Stimulated activated CD4-positive, alpha-beta T cell treated with anti-CD3 and anti-CD28 coated beads, Interleukin-4, amount 100 ng/mL, for 24 hours (primary cell): ENCODE measurements around the gene MALRD1.
"Not testable (repeated sequence)": the region's sequence is repeated elsewhere in the genome, so short reads cannot be mapped to it uniquely, and the experiment has no call there.

Experiments used
- DNase-seq: peaks from one replicate; pipeline ENCODE4 v3.0.0-alpha.2; 2020

MALRD1 gene

GRCh38 chr10:19730167-19730906, 681.7 kb downstream of the MALRD1 start:
- DNase-seq: no peak

- no peak for DNase-seq
Measured at GRCh38 chr10:19730907-19731217, 682.3 kb downstream of the MALRD1 start.

- no peak for DNase-seq
Measured at GRCh38 chr10:19731560-19731959, 683.0 kb downstream of the MALRD1 start.

GRCh38 chr10:19738440-19738839, 689.8 kb downstream of the MALRD1 start:
- DNase-seq: no peak

GRCh38 chr10:19739232-19739631, 690.6 kb downstream of the MALRD1 start:
- DNase-seq: not testable (repeated sequence)

GRCh38 chr10:19742144-19742543, 693.5 kb downstream of the MALRD1 start:
- DNase-seq: not testable (repeated sequence)

DNA sequence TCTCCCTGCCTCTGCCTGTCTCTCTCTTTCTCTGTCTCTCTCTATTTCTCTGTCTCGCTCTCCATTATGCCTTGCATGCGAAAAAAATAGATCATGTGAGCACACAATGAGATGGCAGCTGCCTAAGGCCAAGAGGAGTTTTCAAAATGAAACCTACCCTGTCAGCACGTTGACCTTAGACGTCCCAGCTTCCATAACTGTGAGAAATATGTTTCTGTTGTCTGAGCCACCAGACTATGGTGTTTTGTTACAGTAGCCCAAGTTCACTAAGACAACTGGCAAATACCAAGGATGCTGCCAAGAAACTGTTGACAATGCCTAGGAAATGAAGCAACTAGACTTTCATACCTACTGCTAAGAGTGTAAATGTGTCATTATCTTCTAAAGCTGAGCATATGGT, 697.1 kb downstream of the MALRD1 start:
- no peak for DNase-seq

DNA sequence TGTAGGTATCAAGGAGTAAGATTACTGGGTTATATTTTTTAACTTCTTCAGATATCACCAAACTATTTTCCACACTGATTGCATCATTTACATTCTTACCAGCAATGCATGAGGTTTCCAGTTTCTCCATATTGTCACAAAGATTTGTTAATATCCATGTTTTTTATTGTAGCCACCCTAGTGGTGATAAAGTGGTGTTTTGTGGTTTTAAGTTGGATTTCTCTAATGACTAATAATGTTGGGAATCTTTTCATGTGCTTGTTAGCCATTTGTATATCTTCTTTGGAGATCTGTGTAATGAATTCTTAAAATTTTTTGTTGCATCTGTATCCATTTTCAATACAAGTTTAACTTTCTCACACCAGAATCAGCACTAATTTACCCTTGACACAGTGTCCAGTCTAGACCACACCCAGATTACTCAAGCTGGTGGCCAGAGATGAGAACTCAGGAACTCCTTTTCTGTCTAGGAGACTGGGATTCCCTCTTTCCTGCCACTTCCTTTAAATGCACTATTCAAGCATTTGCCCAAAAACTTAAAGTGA, 700.7 kb downstream of the MALRD1 start:
- DNase-seq: no peak

- no peak for DNase-seq
Measured at GRCh38 chr10:19750972-19751371, 702.4 kb downstream of the MALRD1 start.

GRCh38 chr10:19756919-19757318, 708.3 kb downstream of the MALRD1 start:
- DNase-seq: no peak

GRCh38 chr10:19762026-19762425, 713.4 kb downstream of the MALRD1 start:
- DNase-seq: no peak

- no peak for DNase-seq
Measured at GRCh38 chr10:19764111-19764510, 715.5 kb downstream of the MALRD1 start.

DNA sequence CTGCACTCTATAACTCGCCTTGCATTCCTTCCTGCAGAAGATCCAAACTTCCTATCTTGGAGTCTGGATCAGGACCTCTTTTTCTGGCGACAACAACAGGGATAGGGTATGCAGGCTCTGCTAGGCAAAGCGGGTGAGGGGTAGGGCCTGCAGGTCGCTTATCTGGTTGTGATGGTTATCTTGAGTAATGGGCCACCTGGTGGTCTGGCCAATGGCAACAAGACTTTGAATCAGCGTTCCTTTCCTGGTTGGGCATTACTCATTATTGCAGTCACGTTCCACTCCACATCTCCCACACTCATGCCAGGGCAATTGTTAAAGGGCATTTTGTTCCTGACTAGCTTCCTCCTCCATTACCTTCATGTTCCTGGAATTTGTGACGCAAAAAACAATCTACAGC, 719.3 kb downstream of the MALRD1 start:
- no peak for DNase-seq

DNA sequence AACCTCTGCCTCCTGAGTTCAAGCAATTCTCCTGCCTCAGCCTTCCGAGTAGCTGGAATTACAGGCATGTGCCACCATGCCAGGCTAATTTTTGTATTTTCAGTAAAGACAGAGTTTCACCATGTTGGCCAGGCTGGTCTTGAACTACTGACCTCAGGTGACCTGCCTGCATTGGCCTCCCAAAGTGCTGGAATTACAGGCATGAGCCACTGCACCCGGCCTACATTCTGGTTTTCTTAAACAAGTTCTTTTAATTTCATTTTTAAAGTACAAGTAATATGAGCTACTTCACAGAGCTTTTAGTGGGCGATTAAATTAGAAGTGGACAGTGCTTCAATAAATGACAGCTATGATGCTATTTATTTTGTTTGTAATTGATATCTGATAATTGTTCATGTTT, 721.2 kb downstream of the MALRD1 start:
- DNase-seq: not testable (repeated sequence)

DNA sequence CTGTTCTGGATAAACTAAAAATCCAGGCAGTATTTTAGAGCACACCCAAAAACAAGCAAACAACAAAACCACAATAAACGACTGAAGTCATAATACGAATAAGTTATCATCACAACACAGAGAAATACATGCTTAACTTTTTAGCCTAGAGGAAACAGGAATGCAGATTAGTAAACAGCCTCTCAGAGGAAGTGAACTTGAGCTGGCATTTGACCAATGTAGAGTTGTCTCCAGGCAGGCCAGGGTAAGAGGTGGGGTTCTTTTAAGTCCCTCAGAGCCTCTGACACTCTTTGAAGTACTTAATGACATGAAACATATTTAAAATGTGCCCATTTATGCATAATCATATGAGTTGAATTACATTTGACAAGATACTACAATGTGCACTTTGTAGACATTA, 724.4 kb downstream of the MALRD1 start:
- no peak for DNase-seq

DNA sequence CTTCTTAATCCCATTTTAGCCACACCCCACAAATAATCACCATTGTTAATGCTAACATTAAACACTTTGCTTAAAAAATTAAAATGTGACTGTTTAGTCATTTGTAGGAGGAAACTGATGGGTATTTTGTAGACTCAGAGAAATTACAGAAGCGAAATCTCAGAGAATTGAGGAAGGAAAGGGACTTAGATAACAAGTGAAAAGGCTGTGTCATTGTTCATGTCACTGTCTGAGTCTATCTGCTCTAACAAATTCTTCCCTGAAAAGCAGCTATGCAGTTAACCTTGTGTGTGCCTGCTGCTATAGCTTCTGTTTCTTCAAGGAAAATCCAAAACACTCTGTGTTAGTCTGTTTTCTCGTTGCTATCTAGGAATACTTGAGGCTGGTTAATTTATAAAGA, 726.7 kb downstream of the MALRD1 start:
- DNase-seq: no peak

DNA sequence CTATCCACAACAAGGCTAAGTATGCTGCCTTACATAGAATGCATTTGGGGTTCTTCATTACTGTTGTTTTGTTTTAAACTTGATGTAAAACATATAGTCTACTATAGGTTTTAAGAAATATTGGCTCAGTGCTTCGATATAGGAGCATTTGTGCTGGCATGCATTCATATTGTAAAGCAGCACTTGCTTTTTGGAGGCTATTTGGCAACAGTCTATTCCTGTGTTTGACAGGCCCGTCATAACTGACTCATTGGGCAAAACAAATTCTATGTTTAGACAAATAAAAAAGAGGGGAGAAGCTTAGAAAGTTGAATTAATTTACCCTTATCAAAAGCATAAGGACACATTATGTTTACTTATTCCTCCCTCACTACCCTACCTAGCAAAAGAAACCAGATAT, 729.2 kb downstream of the MALRD1 start:
- DNase-seq: no peak

DNA sequence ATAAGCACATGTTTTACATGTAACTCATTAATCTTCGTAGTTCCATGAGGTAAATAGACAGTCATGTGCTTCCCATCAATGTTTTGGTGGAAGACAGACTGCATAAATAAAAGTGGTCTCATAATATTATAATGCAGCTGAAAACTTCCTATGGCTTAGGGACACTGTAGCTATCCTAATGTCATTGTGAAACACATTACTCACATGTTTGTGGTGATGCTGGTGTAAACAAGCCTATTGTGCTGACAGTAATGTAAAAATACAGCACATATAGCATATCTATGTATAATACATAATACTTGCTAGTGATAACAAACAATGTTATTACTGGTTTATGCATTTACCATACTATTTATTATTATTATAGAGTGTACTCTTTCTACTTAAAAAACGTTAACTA, 730.4 kb downstream of the MALRD1 start:
- no peak for DNase-seq

DNA sequence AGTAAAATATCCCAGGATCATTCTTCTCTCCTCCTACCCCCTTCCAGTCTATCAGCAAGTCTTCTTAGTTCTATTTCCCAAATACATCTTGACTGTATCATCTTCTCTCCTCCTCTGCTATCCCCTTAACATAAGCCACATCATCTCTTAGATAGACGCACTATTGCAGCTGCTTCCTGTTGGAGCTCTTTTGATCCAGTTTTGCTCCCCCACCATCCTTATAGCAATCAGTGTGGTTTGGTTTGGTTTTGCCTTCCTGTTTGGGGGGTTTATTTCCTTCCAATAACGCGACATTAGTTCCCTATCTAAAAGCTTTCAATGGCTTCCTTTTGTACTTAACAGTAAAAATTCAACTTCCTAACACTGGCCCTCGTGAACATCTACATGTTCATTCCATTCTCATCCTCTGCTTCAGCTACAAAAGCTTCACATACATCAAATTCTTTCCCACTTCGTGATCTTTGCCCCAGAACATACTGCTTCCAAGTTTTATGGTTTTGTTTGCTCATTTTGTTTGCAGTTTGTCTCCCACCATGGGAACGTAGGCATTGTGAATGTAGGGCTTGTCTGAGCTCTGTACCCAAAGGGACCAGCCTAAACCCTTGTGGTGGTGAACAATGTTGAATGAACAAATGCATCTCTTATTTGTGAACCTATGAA, 734.0 kb downstream of the MALRD1 start:
- no peak for DNase-seq

DNA sequence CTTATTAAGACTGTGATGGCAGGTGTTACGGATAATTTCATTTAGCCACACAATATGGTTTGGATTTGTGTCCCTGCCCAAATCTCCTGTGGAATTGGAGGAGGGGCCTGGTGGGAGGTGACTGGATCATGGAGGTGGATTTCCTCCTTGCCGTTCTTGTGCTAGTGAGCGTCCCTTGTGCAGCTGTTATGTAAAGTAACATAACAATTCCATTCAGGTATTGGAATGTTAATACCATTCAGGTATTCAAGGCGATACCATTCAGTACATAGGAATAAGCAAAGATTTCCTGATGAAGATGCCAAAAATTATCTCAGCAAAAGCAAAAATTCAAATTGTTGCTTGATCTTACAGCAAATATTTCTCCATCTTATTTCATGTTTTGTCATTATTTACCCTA, 735.1 kb downstream of the MALRD1 start:
- DNase-seq: no peak
